ENCODE data around the gene TRPM2. TPM values are rescaled to one million over a fixed set of nuclear protein-coding genes. Genes with fewer than 3 reads are reported as not detected.

The TRPM2 gene
- total and polyA plus RNA-seq, 2 of the 4 experiments (the other 2 are of a cell fraction), result not detected

DNA sequence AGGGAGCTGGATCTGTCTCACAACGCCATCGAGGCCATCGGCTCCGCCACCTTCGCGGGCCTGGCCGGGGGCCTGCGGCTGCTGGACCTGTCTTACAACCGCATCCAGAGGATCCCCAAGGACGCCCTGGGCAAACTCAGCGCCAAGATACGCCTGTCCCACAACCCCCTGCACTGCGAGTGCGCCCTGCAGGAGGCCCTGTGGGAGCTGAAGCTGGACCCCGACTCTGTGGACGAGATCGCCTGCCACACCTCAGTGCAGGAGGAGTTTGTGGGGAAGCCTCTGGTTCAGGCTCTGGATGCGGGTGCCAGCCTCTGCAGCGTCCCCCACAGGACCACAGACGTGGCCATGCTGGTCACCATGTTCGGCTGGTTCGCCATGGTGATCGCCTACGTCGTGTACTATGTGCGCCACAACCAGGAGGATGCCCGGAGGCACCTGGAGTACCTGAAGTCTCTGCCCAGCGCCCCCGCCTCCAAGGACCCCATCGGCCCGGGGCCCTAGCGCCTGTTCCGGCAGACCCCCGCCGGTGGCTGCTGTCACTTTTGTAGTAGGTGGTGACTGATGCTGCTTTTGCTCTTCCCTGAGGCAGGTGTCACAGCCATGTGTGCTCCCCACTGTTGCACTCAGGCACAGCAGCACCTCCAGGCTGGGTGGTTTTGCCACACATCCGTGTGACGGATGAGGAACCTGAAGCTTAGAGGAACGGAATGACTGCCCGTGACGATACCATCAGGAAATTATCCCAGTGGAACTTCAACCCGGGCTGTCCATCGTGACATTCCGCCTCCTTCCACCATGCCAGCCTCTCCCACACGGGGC is 103.7 kb downstream of the TRPM2 start:
- Histone ChIP-seq H2BK20ac (ENCODE audit: low read depth, low read length) (no peak overlapping the region), H3K4ac (ENCODE audit: low read depth, low read length) (no peak overlapping the region), H4K8ac (ENCODE audit: low read depth in 2 of 2, low read length in 2 of 2) (no peak overlapping the region), H2BK120ac (ENCODE audit: low read depth, low read length) (no peak overlapping the region), H3K9ac (ENCODE audit: low read depth, low read length) (no peak overlapping the region), H4K5ac (ENCODE audit: low read depth, low read length) (no peak overlapping the region), H3K9me3 (ENCODE audit: control insufficient read depth, insufficient read depth, low read length) (no peaks in the 10 kb centered on the region), H3K4me3 (ENCODE audit: insufficient read depth, low read depth, low read length) (no peak overlapping the region), H2AK9ac (replicated peaks; ENCODE audit: low read depth, low read length, poor library complexity) (no peak overlapping the region), H3K4me1 (ENCODE audit: control insufficient read depth, insufficient read depth, low read length) (no peaks in the 10 kb centered on the region), H3K27ac (ENCODE audit: insufficient read depth, low read length) (no peak overlapping the region), H3K4me2 (ENCODE audit: low read depth, low read length) (no peak overlapping the region), H3K79me1 (ENCODE audit: low read depth in 1 of 2, low read length in 2 of 2) (no peaks in the 10 kb centered on the region), H3K18ac (ENCODE audit: low read depth, low read length) (no peak overlapping the region), H2AFZ (replicated peaks; ENCODE audit: low read length, poor library complexity) (no peak overlapping the region), H2BK15ac (ENCODE audit: low read depth, low read length) (no peak overlapping the region), H2BK5ac (ENCODE audit: low read depth, low read length, poor library complexity, severe bottlenecking) (no peak overlapping the region), H3K27me3 (ENCODE audit: control insufficient read depth, insufficient read depth, low read length) (no peaks in the 10 kb centered on the region; the same call in 1 of the 2 replicates), H4K91ac (ENCODE audit: insufficient read depth, low read depth, low read length) (no peak overlapping the region), H3K56ac (ENCODE audit: extremely low read depth, insufficient read depth, low read length) (no peak overlapping the region), H4K20me1 (ENCODE audit: insufficient read depth, low read length) (no peaks in the 10 kb centered on the region), H3K23ac (ENCODE audit: low read depth, low read length) (no peak overlapping the region), H2AK5ac (ENCODE audit: low read depth, low read length) (no peak overlapping the region), H3K9me1 (ENCODE audit: insufficient read depth, low read length) (no peaks in the 10 kb centered on the region), H3K14ac (replicated peaks; ENCODE audit: low read depth, low read length) (no peak overlapping the region), H3K36me3 (ENCODE audit: control insufficient read depth, insufficient read depth, low read length) (no peaks in the 10 kb centered on the region)
- ChIA-PET POLR2A (ENCODE audit: unreplicated experiment) (no interaction called here), CTCF (no interaction called here)
- intact Hi-C loops (cut with micrococcal nuclease) (no loop called here), dilution Hi-C loops (cut with HindIII; ENCODE audit: low sequenced_read_pairs, unreplicated experiment) (no loop called here), in situ Hi-C loops (cut with MboI; ENCODE audit: low sequenced_read_pairs) (no loop called here)
- 90% methylated on average over 20 of the region's 44 CpGs; no CpG with 5 or more reads in 1 of the 2 experiments for WGBS, 2 experiments (ENCODE audit: extremely low coverage in 2 of 2, insufficient read length in 1 of 2)
- no peak for TF ChIP-seq MXI1 (IDR thresholded peaks at IDR 0.05; ENCODE audit: borderline replicate concordance, low read depth, low read length)
- no peak for TF ChIP-seq BHLHE40 (IDR thresholded peaks at IDR 0.05; ENCODE audit: low read depth, low read length)
- no peak for TF ChIP-seq CEBPB (IDR thresholded peaks at IDR 0.05; ENCODE audit: low read depth, low read length)
- TF ChIP-seq CHD1 (IDR thresholded peaks at IDR 0.05; ENCODE audit: low read depth, low read length), result no peak
- no peak for TF ChIP-seq RAD21 (IDR thresholded peaks at IDR 0.05; ENCODE audit: low read length)
- ATAC-seq (ENCODE audit: low read depth) (no peak), DNase-seq (no peak)
- BruUV-seq (replicated peaks), result no TSS peak

Measured in IMR-90 (cell line).